KOPT-K1 (cell line): ENCODE results near the gene CBLN4.

ENCODE experiments used
- H3K27ac ChIP-seq: fragments of 200-600 bp; sonication (generic); 2 replicates; pipeline ENCODE4 v1.5.1; 2016; ENCODE audit warnings: antibody characterized with exemption, mild to moderate bottlenecking, low read depth, low read length; ENCODE audit not compliant: poor library complexity, severe bottlenecking
- H3K36me3 ChIP-seq: fragments of 200-600 bp; sonication (generic); 2 replicates; pipeline ENCODE4 v1.5.1; 2017; ENCODE audit warnings: antibody characterized with exemption, mild to moderate bottlenecking, low read length, moderate library complexity; ENCODE audit not compliant: insufficient read depth
- H3K9me3 ChIP-seq: fragments of 200-600 bp; sonication (generic); 2 replicates; pipeline ENCODE4 v1.5.1; 2017; ENCODE audit warnings: antibody characterized with exemption, low read length, mild to moderate bottlenecking; ENCODE audit not compliant: insufficient read depth, poor library complexity, severe bottlenecking

CBLN4 gene

DNA sequence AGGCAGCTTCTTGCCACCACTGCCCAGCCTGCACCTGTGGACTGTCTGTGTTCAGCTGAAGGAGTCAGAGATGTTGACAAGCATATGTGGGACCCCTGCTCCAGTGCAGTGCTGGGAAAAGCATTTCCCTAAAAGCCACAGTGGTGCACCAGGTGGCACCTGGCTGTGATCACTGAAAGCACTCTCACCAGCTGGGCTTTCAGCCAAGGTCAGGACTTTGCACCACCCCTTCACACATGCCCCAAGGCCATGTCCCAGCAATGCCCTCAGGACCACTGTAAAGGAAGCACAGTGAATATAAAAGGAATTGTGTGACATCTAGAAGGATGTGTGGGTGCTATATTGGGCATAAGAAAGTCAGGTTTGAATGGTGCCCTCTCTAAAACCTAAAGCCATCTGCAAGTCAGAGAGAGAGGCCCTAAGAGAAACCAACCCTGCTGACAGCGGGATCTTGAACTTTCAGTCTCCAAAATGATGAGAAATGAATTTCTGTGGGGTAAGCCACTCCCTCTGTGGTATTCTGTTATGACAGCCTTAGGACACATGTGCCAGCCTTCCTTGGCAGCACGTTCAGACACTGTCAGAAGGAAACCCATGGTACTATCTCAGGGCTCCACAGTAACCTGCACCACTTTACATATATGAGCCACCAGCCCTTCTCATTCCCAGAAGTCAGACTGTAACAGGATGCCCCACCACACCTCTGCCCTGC, 30.7 kb downstream of the CBLN4 start:
- H3K9me3 ChIP-seq: no peaks in the 10 kb centered on the region
- no peaks in the 10 kb centered on the region for H3K36me3 ChIP-seq
- H3K27ac ChIP-seq: no peak overlapping the region

DNA sequence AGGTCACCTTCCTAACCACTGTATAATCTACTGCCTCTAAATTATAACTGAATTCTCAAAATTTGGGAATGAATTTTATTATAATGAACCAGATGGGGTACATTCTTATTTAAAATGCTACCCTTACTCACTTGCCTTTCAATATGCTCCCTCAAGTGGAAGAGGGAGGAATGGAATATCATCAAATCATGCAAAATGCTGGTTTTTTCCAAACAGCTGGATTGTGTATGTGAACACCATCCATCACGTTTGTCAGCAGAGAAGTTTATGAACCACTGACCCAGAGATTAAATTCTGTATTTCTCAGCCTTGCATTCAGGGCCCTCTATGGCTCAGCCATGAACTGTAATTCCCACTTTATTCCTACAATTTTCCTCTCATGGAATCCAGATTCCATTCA, 40.5 kb downstream of the CBLN4 start:
- no peaks in the 10 kb centered on the region for H3K9me3 ChIP-seq
- H3K27ac ChIP-seq: no peak overlapping the region
- H3K36me3 ChIP-seq: no peaks in the 10 kb centered on the region

DNA sequence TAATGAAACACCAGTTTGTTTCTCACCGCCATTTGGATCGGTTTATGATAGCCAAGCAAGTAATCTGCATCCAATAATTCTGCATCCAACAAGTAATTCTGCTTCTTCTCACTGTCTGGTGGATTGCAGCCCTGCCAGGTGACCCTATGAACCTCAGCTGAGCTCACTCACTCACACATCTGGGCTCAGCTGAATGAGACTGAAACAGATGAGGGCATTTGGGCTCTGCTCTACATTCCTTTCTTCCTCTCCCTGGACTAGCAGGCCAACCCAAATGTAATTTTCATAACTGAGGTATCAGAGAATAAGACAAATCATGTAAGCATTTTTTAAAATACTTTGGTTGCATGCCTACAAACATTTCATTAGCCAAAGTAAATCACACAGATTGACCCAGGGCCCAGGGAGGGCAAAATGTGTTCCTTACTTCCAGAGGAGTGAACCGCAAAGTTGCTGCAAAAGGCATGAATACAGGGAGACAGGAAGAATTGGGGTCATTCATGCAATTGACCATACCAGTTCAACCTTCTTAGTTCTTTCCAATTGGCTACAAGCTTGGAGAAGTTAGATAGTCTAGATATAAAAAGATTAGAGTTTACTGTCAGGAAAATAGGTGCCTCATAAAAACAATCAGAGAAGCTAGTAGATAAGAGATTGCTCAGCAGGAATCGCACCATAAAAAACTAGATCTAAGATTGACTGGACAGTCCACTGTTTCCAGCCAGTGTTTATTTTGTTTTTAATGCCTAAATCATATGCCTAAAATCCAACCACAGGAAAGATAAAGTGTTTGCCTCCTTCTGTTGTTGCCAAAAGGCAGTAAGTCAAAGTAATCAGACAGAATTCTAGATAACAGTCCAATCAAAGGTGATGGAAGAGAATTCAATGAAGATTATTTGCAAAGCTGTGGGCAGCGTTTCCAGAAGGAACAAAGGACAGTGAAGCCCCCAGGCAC, 43.7 kb downstream of the CBLN4 start:
- no peaks in the 10 kb centered on the region for H3K36me3 ChIP-seq
- no peaks in the 10 kb centered on the region for H3K9me3 ChIP-seq
- no peak overlapping the region for H3K27ac ChIP-seq

DNA sequence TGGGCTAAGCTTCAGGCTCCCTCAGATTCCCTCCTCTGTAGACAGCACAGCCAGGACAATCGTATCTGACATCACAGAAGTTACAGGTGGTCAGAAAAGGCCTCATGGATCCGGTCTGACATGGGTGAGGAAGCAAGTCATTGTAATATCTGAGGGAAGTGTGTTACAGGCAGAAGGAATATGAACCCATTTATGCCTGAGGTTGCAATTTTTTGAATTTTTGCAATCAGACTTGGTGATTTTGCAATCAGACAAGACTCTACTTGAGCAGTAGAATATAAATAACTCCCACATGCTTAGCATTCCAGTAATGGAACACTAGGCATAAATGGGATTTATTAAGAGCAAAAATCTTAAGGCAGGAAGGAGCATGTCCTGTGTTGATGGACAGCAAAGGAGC, 52.1 kb downstream of the CBLN4 start:
- no peaks in the 10 kb centered on the region for H3K9me3 ChIP-seq
- H3K27ac ChIP-seq: no peak overlapping the region
- H3K36me3 ChIP-seq: no peaks in the 10 kb centered on the region

DNA sequence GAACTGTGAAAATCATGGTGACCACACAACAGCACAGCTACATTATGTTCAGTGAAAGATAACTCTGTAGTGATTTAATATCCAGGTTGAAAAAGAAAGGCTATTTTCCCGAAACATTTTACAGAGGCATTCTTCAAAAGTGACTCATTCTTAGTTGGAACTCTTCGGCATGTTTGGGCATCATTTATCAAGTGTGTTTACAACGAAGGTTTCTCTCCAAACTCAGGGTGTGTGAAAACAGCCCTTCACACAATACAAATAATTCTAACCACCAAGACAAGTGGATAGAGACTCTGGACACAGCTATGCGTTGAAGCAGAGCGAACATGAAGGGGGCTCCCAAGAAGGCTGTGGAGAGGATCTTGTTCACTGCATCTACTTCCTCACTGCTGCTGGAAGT, 57.6 kb downstream of the CBLN4 start:
- Histone ChIP-seq H3K36me3 (no peaks in the 10 kb centered on the region), H3K9me3 (no peaks in the 10 kb centered on the region), H3K27ac (no peak overlapping the region)
